HCT116 (cell line): Measurements from ENCODE around the gene HOXA7. TPM values are rescaled to one million over a fixed set of nuclear protein-coding genes. Genes with fewer than 3 reads are reported as not detected.

ENCODE experiments used
- ATAC-seq: fragments of 200-7000 bp; cut with Tn5 transposase; 2 replicates; pipeline ENCODE4 v1.9.1; 2020; ENCODE audit warnings: mild to moderate bottlenecking, moderate library complexity
- BruUV-seq: library from RNA; stranded (reverse); fragments of 400-500 nt; replicated peaks from 2 replicates; lab custom pipeline; 2021; lab: Mats Ljungman, UMichigan
- CTCF ChIA-PET: fragments of 300-600 bp; sonication (Branson Sonifier 250); formaldehyde crosslinking; loops from one replicate; lab custom pipeline; 2021; ENCODE audit warnings: antibody characterized with exemption; lab: Charles Lee
- POLR2A ChIA-PET: fragments of 300-600, 350-600 bp; sonication (Branson Sonifier 250); formaldehyde crosslinking; loops from one replicate; lab custom pipeline; 2021; ENCODE audit warnings: antibody characterized with exemption; lab: Charles Lee
- RAD21 ChIA-PET, 2 experiments: fragments of 300-600 bp; sonication (Branson Sonifier 250); formaldehyde crosslinking; loops; one replicate each; lab custom pipeline; 2023; ENCODE audit warnings: low total read pairs in 2 of 2; ENCODE audit not compliant: uncharacterized antibody in 2 of 2, unreplicated experiment in 2 of 2, low non-redundant PET in 1 of 2; lab: Charles Lee
- DNase-seq: peaks from one replicate; pipeline ENCODE4 v3.0.0-alpha.2; 2010; ENCODE audit warnings: low read depth, low spot score
- H2AFZ ChIP-seq: fragments of 200-600 bp; shearing (Covaris generic), sonication (generic); 2 replicates; pipeline ENCODE4 v1.6.1; 2017; ENCODE audit warnings: low read depth, mixed run types, mixed read lengths, antibody characterized with exemption, low read length; ENCODE audit not compliant: poor library complexity, severe bottlenecking
- H3K27ac ChIP-seq: 2 replicates; pipeline ENCODE4 v1.5.1; 2012; ENCODE audit warnings: low read depth, low read length
- H3K27me3 ChIP-seq: fragments of 200-600 bp; sonication (generic); 2 replicates; pipeline ENCODE4 v1.6.1; 2016; ENCODE audit warnings: mixed run types, low read length, mixed read lengths; ENCODE audit not compliant: insufficient read depth
- H3K36me3 ChIP-seq, 2 experiments: fragments of 200-500 bp in 1 of 2; fragments of 200-600 bp in 1 of 2; sonication (Bioruptor generic) in 1 of 2; sonication (generic) in 1 of 2; 2 replicates each; pipeline versions ENCODE4 v1.5.1 to v1.6.1; 2014 to 2016; ENCODE audit warnings: low read length in 2 of 2, inconsistent platforms in 1 of 2, mixed read lengths in 1 of 2, mixed run types in 1 of 2; ENCODE audit not compliant: insufficient read depth in 2 of 2, control insufficient read depth in 1 of 2
- H3K4me1 ChIP-seq, 2 experiments: fragments of 200-600 bp in 1 of 2; sonication (generic) in 1 of 2; 2 replicates each; pipeline versions ENCODE4 v1.5.1 to v1.6.1; 2012 to 2017; ENCODE audit warnings: low read length in 2 of 2, inconsistent platforms in 1 of 2, mild to moderate bottlenecking in 1 of 2, mixed read lengths in 1 of 2, mixed run types in 1 of 2, moderate library complexity in 1 of 2; ENCODE audit not compliant: insufficient read depth in 2 of 2, control insufficient read depth in 1 of 2
- H3K4me2 ChIP-seq: fragments of 200-600 bp; sonication (generic); 2 replicates; pipeline ENCODE4 v1.6.1; 2017; ENCODE audit warnings: mixed run types, low read length, mixed read lengths
- H3K4me3 ChIP-seq, 2 experiments: fragments of 200-600 bp in 1 of 2; sonication (generic) in 1 of 2; replicated peaks in 1 of 2; 2 replicates each; pipeline ENCODE4 v1.5.1; 2011 to 2016; ENCODE audit warnings: low read length in 2 of 2, control low read depth in 1 of 2, low read depth in 1 of 2, mild to moderate bottlenecking in 1 of 2, mixed read lengths in 1 of 2, mixed run types in 1 of 2
- H3K79me2 ChIP-seq: fragments of 200-600 bp; sonication (generic); 2 replicates; pipeline ENCODE4 v1.6.1; 2017; ENCODE audit warnings: mild to moderate bottlenecking, mixed run types, low read length, moderate library complexity, mixed read lengths; ENCODE audit not compliant: insufficient read depth
- H3K9ac ChIP-seq: fragments of 200-600 bp; sonication (generic); 2 replicates; pipeline ENCODE4 v1.6.1; 2016; ENCODE audit warnings: low read length, mixed read lengths
- H3K9me2 ChIP-seq: fragments of 200-600 bp; sonication (generic), shearing (Covaris generic); 2 replicates; pipeline ENCODE4 v1.6.1; 2017; ENCODE audit warnings: mixed run types, mild to moderate bottlenecking, moderate library complexity; ENCODE audit not compliant: insufficient read depth
- H3K9me3 ChIP-seq, 2 experiments: fragments of 200-500 bp in 1 of 2; fragments of 200-600 bp in 1 of 2; sonication (Bioruptor generic) in 1 of 2; sonication (generic) in 1 of 2; 2 replicates each; pipeline ENCODE4 v1.6.1; 2014 to 2017; ENCODE audit warnings: low read length in 2 of 2, mixed read lengths in 2 of 2, inconsistent platforms in 1 of 2, low read depth in 1 of 2, mild to moderate bottlenecking in 1 of 2, mixed run types in 1 of 2, moderate library complexity in 1 of 2; ENCODE audit not compliant: control insufficient read depth in 1 of 2, insufficient read depth in 1 of 2
- H4K20me1 ChIP-seq: fragments of 200-600 bp; sonication (generic), shearing (Covaris generic); 2 replicates; pipeline ENCODE4 v1.6.1; 2017; ENCODE audit warnings: mixed run types, mild to moderate bottlenecking, moderate library complexity; ENCODE audit not compliant: insufficient read depth
- intact Hi-C: fragments of 100-400 bp; cut with micrococcal nuclease; formaldehyde crosslinking; loops from 2 replicates; pipeline ENCODE4 v1.10.0; 2022
- total RNA-seq: library from RNA; stranded (reverse); gene quantifications from one replicate; pipeline ENCODE4 v1.2.1, GENCODE V29; 2021; ENCODE audit not compliant: unreplicated experiment
- TF ChIP-seq, protein P1 (sequence below): IDR thresholded peaks from 2 replicates; pipeline ENCODE4 v1.6.1; 2012; ENCODE audit warnings: low read depth

HOXA7 gene
- total RNA-seq, 1 experiment from 2014 or later, result 15.0 TPM

DNA sequence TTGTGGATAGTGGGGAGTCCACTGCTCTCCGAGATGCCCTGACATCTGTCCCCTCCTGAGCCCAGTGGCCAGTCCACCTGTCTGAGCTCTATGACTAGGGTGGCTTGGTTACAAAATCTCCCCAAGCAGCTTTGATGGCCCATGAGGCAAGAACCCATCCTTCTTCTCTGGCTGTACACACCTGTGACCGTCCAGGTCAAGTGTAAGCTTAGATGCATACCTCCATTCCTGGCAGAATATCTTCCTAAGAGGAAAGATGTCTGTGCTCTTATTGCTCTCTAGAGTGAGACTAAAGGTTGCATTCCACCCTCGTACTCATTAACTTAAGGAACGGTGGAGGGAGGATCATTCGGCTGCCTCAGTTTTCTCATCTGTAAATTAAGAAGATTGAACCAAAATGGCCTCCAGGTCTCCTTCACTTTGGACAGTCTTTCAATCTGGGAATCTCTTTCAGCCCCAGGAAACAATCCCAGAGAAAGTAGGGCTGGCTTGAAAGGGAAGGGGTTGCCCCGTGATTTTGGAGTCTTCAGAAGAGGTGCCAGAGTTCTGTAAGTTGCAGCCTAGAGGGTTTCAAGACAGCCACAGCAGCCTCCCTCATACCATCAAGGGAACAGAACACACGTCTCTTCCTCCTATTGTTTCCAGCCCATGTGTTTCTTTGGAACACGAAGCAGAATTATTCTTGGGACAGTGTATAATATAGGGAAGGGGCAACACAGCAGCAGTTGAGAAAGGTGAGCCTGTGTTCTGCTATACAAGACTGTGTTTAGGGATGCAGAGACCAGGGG is 31.4 kb downstream of the HOXA7 start:
- Histone ChIP-seq H3K4me2 (peak overlapping the region; percentile 76), H3K36me3 (no peaks in the 10 kb centered on the region), H3K9ac (peak overlapping the region; percentile 52; the same call in 1 of the 2 replicates), H3K9me2 (no peaks in the 10 kb centered on the region), H4K20me1 (no peaks in the 10 kb centered on the region), H3K4me1 (peaks cover 25 to 74% of the 10 kb centered on the region in 2 experiments), H3K27me3 (peaks cover 32% of the 10 kb centered on the region), H3K27ac (0 out of 2 replicates have a peak overlapping the region, but pooled peaks have one; percentile 60), H2AFZ (no peak overlapping the region), H3K4me3 (no peak overlapping the region), H3K9me3 (no peaks in the 10 kb centered on the region), H3K79me2 (no peaks in the 10 kb centered on the region)
- TF ChIP-seq, protein P1, sequence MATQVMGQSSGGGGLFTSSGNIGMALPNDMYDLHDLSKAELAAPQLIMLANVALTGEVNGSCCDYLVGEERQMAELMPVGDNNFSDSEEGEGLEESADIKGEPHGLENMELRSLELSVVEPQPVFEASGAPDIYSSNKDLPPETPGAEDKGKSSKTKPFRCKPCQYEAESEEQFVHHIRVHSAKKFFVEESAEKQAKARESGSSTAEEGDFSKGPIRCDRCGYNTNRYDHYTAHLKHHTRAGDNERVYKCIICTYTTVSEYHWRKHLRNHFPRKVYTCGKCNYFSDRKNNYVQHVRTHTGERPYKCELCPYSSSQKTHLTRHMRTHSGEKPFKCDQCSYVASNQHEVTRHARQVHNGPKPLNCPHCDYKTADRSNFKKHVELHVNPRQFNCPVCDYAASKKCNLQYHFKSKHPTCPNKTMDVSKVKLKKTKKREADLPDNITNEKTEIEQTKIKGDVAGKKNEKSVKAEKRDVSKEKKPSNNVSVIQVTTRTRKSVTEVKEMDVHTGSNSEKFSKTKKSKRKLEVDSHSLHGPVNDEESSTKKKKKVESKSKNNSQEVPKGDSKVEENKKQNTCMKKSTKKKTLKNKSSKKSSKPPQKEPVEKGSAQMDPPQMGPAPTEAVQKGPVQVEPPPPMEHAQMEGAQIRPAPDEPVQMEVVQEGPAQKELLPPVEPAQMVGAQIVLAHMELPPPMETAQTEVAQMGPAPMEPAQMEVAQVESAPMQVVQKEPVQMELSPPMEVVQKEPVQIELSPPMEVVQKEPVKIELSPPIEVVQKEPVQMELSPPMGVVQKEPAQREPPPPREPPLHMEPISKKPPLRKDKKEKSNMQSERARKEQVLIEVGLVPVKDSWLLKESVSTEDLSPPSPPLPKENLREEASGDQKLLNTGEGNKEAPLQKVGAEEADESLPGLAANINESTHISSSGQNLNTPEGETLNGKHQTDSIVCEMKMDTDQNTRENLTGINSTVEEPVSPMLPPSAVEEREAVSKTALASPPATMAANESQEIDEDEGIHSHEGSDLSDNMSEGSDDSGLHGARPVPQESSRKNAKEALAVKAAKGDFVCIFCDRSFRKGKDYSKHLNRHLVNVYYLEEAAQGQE, result no peak
- RAD21 ChIA-PET, result no interaction called here
- DNase-seq (no peak), ATAC-seq (no peak)
- intact Hi-C loops, result no loop called here
- CTCF ChIA-PET, result no interaction called here
- POLR2A ChIA-PET, result no interaction called here
- no TSS peak for BruUV-seq
